ENCODE results near the gene ZNF552.

The ZNF552 gene

DNA sequence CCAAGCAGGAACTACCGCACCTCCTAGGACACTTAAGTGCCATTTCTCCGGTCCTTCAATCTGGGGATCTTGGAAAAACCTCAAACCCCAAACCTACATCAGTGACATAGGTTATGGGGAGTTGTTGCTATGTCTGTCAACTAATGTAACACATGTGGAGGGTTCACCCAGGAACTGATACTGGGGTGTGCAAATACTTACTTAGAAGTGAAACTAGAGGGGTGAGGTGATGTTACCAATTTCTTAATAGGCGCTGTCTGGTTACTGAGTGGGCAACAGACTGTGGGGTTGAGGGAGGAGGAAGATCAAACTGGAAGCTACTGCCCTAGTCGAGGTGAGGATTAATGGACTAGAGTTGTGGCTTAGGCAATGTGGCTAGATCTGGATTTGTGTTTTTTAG, 43.3 kb downstream of the ZNF552 start:
- DNase-seq = no peak

DNA sequence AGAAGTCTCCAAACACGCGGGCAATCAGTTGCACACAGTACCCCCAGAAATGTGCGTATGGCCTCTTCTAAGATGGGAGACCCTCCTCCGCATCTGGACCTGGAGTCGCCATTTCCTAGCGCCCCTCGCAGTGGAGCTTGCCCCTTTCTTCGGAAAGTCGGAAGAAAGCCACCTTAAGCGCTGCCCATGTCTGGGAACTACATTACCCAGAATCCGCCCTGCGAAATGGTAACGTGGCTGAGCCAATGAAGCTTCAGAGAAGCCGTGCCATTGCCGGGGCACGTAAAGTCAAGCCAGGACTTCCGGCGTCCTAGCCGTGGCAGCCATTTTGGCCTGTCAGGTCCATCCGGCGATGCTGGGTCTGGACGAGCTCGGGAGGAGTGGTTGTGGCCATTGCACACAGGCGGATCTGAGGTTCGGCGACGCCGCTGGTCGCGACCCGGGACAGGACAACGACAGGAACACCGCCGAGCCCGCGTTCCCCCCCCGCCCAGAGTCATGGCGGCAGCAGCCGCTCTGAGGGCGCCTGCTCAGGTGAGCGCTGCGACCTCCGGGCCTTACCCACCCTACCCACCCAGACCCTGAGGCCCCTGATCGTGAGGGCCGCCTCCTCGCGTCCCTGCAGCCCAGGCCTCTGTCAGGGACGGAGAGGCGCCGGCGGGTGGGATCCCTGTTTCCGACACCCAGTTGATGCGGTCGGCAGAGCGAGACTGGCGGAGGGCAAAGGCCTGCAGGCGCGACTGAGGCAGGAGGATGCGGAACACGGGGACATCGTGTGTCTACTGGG, 45.2 kb downstream of the ZNF552 start, which contains the start of gene ZNF586:
Gene ZNF586, plus strand, starts transcription at position 332 of the 787 bp plus-strand sequence. Its CDS starts 167 bp downstream, at position 499.
- DNase-seq = peak; percentile 81

DNA sequence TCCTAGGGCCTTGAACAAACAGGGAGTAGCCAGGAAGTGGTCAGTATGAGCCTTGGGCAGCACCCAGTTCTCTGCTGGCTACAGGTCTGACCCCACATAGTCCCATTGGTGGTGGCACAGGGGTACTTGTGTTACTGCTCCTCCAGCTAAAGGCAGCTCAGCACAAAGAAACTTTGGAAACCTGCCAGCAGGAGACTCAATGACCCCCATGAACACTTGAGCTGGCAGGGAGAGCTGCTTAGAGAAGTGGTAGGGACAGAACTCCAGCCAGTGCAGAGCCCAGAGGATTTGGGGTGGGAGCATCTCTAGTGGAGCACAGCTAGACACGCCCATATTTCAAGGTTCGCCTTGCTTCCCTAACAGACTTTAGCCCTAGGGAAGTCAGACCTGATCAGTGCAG, 55.6 kb downstream of the ZNF552 start:
- no peak for DNase-seq

DNA sequence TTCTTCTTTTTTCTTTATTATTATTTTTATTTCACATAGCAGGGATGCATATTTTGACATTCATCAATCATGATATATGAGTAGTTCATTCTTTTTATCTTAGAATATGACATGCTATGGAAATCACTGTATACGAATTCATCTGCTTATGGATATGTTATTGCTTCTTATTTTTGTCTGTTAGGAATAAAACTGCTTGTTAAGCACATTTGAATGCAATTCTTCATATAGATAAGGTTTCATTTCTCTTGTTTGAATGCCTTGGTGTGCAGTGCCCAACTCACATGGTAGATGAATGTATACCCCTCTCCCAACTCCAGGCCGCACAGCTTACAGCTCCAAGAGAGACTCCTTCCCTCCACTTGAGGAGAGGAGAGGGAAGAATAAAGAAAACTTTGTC, 56.8 kb downstream of the ZNF552 start:
- no peak for DNase-seq
